ENCODE results near the gene MRPS26.

DNA sequence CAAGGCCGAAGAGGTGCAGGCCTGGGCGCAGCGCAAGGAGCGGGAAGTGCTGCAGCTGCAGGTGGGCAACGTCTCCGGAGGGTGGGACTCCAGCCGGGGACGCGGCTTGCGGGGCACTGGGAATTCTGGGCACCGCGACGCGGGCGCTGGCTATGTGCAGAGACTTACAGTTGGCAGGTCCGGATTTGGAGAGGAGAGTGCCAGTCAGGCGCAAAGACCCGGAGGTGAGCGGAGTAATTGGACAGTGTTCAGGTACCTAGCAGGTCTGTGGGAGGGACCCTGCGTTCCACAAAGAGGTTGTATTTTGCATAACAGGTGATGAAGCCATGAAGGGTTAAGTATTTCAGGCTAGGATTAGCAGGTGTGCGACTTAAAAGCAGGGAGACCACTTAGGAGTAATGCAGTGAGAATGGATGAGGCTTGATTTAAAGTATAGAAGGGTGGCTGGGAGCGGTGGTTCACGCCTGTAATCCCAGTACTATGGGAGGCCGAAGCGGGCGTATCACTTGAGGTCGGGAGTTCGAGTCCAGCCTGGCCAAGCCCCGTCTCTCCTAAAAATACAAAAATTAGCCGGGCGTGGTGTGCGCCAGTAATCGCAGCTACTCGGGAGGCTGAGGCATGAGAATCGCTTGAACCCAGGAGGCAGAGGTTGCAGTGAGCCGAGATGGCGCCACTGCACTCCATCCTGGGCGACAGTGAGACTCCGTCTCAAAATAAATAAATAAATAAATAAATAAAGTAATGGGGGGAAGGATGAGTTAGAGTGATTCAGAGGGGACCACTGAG lies 1.0 kb downstream of the MRPS26 start:
- TF ChIP-seq POLR2A (IDR thresholded peaks at IDR 0.05) (no peak), POLR2AphosphoS5 (IDR thresholded peaks at IDR 0.05; ENCODE audit: insufficient read depth in 1 of 2, low read depth in 1 of 2) (no peak)
- TF ChIP-seq, protein P1, sequence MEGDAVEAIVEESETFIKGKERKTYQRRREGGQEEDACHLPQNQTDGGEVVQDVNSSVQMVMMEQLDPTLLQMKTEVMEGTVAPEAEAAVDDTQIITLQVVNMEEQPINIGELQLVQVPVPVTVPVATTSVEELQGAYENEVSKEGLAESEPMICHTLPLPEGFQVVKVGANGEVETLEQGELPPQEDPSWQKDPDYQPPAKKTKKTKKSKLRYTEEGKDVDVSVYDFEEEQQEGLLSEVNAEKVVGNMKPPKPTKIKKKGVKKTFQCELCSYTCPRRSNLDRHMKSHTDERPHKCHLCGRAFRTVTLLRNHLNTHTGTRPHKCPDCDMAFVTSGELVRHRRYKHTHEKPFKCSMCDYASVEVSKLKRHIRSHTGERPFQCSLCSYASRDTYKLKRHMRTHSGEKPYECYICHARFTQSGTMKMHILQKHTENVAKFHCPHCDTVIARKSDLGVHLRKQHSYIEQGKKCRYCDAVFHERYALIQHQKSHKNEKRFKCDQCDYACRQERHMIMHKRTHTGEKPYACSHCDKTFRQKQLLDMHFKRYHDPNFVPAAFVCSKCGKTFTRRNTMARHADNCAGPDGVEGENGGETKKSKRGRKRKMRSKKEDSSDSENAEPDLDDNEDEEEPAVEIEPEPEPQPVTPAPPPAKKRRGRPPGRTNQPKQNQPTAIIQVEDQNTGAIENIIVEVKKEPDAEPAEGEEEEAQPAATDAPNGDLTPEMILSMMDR (IDR thresholded peaks at IDR 0.05) = no peak
